GM21723 (cell line): ENCODE measurements around the gene SLMAP.

Experiments used
- ATAC-seq: cut with Tn5 transposase; IDR thresholded peaks from one replicate; pipeline ENCODE4 v1.9.1; 2021; ENCODE audit warnings: mild to moderate bottlenecking, moderate library complexity; ENCODE audit not compliant: unreplicated experiment

SLMAP gene, protein sequence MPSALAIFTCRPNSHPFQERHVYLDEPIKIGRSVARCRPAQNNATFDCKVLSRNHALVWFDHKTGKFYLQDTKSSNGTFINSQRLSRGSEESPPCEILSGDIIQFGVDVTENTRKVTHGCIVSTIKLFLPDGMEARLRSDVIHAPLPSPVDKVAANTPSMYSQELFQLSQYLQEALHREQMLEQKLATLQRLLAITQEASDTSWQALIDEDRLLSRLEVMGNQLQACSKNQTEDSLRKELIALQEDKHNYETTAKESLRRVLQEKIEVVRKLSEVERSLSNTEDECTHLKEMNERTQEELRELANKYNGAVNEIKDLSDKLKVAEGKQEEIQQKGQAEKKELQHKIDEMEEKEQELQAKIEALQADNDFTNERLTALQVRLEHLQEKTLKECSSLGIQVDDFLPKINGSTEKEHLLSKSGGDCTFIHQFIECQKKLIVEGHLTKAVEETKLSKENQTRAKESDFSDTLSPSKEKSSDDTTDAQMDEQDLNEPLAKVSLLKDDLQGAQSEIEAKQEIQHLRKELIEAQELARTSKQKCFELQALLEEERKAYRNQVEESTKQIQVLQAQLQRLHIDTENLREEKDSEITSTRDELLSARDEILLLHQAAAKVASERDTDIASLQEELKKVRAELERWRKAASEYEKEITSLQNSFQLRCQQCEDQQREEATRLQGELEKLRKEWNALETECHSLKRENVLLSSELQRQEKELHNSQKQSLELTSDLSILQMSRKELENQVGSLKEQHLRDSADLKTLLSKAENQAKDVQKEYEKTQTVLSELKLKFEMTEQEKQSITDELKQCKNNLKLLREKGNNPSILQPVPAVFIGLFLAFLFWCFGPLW

DNA sequence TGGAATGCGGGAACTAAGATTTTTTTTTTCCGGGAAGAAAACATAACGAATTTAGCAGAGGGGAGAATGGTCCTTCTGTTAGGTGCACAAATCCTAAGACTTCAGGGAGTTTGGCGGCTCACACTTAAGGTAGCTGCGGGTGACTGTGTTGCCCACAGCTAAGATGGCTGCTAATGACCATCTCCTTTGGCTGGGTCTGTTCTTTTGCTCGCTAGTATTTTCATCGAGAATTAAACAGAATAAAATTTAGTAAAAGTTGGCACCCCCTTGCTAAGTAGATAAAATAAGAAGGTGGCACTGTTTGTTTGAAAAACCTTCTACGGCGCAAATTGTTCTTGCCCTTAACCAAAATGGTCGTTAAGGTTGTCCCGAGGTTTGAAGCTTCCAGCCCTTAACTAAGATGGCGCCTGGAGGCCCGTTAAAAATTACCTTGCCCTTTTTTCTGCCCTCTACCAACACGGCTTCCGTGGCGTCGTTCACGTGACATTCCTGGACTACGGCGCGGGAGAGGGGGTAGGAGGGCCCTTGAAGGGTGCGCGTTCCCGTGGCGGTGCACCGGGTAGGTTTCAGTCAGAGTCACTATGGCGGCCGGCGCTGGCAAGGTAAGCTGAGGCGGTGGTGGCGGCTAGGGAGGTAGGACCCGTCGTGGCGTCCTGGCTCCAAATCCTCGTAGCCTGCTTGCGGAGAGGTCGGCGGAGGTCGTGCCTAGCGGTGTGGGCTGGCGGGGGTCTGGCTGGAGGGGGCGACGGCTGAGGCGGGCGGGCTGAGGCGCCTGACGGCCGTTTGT, at the start of gene SLMAP:
TSS of gene SLMAP (plus strand) at position 569 of the 787 bp plus-strand sequence. CDS start 1,343 bp downstream, outside the sequence.
- peak; percentile 92 for ATAC-seq

DNA sequence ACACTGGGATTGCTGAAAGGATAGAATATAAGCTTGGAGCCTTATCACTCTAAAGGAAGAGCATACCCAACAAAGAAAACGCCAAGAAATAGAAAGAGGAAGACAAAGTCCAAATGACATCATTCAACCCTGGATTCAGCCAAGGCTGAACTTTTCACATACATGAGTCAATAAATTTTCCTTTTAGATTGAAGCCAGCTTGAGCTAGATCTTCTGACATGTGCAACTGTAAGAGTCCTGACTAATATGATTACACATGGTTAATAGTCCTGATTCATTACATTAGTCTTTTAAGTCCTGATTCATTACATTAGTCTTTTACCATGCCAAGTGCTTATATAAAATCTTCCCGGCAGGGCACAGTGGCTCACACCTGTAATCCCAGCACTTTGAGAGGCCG, 49.6 kb upstream of the SLMAP start:
- no peak for ATAC-seq

DNA sequence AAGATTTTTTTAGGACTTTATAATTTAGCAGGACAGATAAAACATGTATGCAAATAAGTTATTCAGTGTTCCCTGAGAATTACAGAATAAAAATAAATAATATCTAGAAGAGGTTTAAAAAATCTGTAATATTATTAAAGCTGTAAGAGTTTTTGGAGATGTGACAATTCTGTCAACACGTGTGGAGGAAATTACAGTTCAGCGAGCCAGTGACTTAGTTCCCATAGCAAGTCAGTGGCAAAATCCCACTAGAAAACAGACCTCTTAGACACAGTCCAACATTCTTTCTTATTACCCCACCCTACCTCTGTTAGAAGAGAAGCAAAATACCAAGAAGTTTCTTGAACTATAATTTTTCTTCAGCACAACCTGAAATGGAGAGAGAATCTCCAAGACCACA, 47.1 kb upstream of the SLMAP start:
- ATAC-seq, result no peak

DNA sequence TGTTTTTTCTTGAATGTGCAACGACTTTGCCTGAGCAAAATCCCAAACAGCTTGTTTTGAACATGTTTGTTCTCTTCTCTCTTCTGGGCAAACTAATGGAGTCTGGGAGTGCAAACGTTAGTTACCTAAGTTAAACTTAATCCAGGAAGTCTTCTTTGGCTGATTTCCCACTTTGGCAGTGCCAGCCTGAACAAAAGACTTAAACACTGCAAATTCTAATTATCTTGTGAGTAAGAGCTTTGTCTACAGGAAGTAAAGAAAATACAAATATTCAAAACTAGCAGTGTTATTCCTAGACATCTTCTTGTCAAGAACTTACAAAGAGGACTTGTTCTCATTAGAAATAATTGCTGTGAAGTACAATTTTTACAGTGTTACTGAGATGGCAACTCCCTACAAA, 46.5 kb upstream of the SLMAP start:
- no peak for ATAC-seq

DNA sequence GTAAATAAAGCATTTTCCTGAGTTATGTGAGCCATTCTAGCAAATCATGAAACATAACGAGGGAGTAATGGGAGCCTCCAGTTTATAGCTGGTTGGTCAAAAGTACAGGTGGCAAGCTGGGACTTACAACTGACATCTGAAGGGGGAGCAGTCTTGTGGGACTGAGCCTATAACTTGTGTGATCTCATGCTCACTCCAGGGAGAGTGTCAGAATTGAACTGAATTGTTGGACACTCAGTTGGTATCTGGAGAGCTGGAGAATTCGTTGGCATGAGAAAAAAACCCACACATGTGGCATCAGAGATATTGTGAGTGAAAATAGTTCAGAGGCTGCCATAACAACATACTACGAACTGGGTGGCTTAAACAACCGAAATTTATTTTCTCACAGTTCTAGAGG, 40.4 kb upstream of the SLMAP start:
- no peak for ATAC-seq

DNA sequence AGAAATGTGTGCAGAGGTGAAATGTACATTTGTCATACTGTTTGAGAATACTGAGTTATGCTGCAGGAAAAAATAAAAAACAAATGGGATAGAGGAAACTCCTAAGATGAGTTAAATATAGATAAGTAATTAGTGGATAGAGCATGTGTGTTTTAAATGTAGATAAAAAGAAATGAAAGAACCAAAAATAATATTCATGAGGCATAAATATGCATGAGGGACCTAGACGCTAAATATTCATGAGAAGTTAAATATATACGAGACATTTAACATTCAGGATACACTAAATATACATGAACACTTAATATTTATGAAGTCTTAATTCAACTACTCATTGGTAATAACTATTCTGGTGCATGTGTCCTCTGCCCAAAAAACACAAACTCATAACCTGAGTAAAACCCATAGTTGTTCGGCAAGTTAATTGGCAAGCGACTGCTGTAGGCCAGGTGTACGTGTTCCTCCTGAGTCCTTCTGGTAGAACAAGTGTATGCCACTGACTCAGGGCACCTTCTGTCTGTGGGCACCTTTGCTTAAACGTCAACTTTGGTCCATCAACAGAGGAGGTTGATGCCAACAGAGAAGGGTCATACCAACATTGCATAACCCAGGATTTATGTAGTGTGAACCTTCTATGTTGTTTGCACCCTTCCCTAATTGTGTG, 38.8 kb upstream of the SLMAP start:
- no peak for ATAC-seq

DNA sequence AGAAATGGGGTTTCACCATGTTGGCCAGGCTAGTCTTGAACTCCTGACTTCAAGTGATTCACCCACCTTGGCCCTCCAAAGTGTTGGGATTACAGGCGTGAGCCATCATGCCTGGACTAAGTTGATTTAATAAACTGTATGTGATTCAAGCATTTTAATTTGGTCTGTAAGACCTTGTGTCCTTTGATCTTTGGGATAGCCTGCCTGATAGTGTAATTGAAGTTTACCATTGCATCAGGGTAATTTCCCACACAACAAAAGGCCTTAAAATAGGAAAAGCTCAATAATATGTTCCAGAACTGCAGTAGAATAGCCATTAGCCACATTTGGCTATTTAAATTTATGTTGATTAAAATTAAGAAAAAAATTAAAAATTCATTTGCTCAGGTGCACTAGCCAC, 38.0 kb upstream of the SLMAP start:
- no peak for ATAC-seq

DNA sequence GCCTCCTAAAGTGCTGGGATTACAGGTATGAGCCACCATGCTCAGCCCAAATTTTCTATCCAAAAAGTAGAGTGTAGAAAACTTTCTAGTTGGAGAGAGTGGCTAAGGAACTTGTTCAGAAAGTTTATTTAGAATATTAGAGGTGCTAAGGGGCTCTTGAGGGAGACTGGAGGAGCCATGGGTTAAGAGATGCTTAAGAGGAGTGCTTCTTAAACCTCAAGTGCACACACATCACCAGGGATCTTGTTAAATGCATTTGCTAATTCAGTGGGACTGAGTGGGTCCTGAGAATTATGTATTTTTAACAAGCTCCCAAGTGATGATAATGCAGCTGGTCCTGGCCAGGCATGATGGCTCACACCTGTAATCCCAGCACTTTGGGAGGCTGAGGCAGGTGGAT, 29.7 kb upstream of the SLMAP start:
- no peak for ATAC-seq

DNA sequence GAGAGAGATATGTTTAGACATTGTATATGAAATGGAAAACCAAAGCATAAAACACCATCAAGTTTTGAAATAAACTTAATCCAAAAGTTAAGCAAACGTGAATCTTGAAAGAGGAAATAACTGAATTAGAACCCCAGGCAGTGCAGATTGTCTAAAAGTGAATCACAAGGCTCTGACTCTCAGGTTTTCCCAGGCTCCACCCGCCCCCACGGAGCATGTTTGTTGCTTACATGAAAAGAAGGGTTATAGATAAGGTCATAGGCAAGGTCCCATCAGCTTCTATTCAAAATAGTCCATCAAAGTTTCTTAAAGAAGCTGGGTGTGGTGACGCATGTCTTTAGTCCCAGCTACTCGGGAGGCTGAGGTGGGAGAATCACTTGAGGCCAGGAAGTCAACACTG, 29.0 kb upstream of the SLMAP start:
- no peak for ATAC-seq

DNA sequence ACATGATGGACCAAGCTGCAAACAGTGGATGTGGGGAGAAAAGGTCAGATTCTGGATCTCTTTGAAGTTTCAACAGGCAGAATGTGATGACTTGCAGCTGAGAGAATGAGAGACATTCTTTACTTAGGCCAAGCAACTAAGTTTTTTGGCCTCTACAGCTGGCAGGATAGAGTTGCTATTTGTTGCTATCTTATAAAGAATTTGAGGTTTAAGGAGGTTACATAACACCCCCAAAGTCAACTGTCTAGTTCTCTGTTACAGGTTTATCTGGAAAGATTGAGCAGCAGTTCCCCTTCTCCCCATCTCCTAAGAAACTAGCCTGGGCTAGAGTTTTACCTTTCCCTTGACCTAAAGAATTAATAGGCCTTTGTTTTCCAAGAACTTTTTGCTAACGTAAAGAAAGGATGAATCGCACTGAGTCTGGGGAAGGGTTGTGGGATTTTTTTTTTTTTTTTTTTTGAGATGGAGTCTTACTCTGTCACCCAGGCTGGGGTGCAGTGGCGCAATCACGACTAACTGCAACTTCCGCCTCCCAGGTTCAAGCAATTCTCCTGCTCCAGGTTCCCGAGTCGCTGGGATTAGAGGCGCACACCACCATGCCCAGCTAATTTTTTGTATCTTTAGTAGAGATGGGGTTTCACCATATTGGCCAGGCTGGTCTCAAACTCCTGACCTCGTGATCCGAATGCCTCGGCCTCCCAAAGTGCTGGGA, 26.6 kb upstream of the SLMAP start:
- ATAC-seq, result no peak

DNA sequence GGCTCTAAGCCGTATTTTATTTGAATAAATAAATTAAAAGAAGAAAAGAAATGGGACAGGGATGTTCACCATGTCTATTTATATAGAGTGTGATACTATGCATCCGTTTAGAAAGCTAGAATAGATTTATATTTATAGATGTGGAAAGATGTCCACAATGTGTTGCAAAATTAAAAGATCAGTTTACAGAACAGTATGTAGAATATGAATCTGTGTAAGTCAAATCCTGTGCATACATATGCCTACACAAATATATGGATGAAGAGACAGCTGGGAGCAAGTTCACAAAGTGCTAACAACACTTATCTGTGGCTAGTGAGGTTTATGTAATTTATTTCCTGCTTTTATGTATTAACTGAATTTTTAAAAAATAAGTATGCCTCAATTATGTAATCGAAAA, 25.4 kb upstream of the SLMAP start:
- ATAC-seq, result no peak

DNA sequence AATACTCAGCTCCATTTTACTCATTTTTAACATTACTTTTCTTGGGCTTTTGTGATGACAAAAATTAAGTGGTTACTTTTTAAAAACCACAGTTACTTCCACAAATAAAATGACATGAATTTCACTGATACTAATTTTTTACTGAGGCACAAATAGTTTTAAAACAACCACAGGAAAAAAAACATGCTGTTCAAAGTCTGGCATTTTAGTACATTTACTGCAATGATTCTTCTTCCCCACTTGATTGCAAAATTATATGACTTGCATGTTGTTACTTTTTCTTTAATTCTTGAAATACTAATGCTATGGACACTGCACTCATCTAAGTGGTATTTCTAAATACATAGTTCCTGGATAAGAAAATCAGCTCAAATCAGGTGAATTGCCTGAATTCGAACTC, 24.8 kb upstream of the SLMAP start:
- ATAC-seq, result no peak

DNA sequence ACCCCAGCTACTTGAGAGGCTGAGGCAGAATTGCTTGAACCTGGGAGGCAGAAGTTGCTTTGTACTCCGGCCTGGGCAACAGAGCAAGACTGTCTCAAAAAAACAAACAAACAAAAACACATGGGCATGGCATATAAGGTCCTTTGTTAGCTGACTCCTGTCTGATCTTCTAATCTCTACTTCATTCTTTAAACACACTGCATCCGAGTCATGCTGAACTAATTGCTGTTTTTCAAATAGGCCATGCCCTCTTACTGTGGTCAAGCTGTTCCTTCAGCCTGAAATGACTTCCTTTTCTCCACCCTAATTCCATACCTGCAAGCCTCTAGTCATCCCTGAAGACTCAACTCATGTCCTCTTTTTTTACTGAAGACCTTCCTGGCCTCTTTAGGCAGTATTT, 22.3 kb upstream of the SLMAP start:
- no peak for ATAC-seq

DNA sequence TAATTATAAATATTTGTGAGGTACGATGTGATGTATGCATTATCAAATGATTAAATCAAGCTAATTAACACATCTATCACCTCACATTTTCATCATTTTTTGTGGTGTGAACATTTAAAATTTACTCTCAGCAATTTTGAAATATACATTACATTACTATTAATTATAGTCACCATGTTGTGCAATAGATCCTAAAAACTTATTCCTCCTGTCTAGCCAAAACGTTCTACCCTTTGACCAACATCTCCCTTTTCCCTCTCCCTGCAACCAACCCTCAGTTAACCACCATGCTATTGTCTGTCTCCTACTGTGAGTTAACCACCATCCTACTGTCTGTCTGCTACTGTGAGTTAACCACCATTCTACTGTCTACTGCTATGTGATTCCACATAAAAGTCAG, 20.7 kb upstream of the SLMAP start:
- no peak for ATAC-seq

DNA sequence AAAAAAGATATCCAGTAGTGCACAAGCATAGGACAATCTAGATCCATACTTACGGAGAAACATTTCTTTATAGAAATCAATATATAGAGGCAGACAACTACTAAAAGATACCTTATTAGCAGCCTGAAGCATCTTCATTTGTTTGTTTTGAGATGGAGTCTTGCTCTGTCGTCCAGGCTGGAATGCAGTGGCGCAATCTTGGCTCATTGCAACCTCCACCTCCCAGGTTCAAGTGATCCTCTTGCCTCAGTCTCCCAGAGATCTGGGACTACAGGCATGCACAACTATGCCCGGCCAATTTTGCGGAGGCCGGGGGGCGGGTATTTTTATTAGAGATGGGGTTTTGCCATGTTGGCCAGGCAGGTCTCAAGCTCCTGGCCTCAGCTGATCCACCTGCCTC, 18.3 kb upstream of the SLMAP start:
- no peak for ATAC-seq

DNA sequence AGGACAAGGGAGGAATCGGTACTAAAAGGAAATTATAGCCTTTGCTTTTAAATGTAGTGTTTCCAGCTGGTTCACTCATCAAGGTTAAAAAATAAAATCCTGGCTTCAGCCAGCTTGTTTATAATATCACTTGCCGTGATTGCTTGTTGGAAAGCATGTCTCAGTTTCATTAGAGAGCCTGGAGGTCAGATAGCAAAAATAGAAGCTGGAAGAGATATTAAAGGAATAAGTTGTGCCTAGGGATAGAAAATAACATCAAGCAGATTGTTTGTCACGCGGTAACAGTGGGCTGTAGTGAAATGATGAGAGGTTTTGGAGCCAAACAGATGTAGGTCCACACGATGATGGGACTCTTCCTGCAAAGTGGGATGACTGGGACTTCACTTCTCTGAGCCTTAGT, 17.7 kb upstream of the SLMAP start:
- ATAC-seq, result no peak

DNA sequence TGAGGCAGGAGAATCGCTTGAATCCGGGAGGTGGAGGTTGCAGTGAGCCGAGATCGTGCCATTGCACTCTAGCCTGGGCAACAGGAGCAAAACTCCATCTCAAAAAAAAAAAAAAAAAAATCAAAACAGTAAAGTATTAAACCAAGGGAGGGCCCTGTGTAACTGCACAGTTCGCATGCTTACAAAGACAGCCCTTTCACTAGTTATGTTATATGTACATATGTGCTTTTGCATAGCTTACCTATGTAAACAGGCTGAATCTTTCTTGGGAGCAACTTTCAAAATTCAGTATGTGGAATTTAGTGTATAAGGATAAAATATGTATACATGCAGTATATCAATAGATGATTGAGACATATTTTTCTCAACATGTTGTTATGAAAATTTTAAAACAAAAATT, 16.1 kb upstream of the SLMAP start:
- no peak for ATAC-seq

DNA sequence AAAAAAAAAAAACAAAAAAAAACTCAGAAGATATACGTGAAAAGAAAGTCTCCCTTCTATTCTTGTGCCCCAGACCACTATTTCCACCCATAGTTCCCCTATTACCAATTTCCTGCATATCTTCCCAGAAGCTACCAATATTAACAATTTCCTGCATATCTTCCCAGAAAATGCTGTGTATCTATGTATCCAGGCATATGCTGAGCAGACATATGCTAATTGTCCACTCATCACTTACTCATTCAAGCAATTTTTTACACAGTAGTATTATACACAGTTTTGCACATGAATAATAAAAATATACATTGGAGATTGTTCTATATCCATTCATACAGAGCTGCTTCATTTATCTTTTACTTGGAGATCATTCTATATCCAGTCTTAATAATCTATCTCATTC, 12.6 kb upstream of the SLMAP start:
- ATAC-seq, result no peak

DNA sequence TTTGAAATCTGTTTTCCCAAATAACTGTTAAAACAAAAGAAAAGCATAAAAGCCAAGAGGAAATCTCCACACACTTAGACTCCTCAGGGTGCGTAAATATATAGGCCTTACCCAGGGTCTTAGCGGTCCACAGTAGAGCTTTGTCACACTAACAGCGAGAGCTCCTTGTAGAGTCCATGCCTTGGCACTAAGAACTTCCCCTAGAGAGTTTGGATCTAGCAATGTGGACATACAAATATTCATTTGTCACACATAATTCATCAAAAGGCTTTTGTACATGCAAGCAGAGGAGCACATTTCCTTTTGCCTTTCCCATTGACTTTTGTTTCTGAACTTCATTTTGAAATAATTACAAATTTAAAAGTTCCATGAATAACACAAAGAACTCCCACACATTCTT, 11.0 kb upstream of the SLMAP start:
- ATAC-seq, result no peak
